ENCODE results near the gene RNF213.
"Not testable (repeated sequence)": the region's sequence is repeated elsewhere in the genome, so short reads cannot be mapped to it uniquely, and the experiment has no call there.

Gene RNF213

DNA sequence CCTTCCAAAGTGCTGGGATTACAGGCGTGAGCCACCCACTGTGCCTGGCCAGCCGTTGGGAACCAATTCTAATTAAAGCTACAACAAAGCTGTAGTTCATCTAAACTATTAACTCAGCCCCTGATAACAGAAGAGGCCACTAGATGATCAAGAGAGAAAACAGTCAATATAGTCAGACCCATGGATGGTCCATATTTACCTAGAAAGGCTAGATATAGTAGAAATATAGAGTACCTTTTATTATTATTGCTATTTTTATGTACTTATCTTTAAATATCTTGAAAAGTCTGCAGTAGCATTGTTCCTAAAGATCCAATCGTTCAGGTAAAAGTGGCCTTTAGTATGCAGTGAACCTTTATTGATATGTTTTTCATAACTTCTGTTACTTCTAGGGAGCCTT lies 43.2 kb downstream of the RNF213 start:
- TF ChIP-seq, protein P1, sequence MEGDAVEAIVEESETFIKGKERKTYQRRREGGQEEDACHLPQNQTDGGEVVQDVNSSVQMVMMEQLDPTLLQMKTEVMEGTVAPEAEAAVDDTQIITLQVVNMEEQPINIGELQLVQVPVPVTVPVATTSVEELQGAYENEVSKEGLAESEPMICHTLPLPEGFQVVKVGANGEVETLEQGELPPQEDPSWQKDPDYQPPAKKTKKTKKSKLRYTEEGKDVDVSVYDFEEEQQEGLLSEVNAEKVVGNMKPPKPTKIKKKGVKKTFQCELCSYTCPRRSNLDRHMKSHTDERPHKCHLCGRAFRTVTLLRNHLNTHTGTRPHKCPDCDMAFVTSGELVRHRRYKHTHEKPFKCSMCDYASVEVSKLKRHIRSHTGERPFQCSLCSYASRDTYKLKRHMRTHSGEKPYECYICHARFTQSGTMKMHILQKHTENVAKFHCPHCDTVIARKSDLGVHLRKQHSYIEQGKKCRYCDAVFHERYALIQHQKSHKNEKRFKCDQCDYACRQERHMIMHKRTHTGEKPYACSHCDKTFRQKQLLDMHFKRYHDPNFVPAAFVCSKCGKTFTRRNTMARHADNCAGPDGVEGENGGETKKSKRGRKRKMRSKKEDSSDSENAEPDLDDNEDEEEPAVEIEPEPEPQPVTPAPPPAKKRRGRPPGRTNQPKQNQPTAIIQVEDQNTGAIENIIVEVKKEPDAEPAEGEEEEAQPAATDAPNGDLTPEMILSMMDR (IDR thresholded peaks at IDR 0.05; ENCODE audit: insufficient read depth, low read depth, low read length, missing control alignments), result no peak
- no peak for DNase-seq (ENCODE audit: low read depth)
- no peak overlapping the region for H3K4me3 ChIP-seq (ENCODE audit: low read depth, low read length)

DNA sequence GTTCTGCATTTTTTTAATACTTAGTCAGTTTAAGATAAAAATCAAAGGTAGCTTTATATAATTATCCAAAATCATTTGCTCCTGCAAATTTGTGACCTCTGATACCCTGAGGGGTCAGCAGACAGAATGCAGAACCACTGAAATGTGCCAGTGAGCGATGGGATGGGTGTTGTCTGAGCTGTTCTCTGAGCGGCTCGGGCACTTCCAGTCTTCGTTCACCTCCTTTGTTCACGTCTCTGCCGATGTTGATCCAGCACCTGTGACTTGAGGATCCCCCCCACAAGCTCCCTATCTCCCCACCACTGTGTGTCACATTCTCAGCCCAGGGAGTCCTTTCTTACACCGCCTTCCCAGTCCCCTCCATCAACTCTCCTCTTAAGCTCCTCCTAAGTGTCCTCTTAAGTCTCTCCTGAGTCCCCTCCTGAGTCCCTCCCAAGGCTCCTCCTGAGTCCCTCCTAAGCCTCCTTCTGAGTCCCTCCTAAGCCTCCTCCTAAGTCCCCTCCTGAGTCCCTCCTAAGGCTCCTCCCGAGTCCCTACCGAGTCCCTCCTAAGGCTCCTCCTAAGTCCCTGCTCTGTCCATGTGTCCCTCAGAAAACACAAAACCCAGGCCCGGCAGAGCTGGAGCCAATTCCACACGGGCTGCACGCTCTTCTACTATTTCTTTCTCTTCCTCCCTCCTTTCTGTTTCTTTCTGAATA lies 47.5 kb downstream of the RNF213 start:
- TF ChIP-seq, protein P1 (IDR thresholded peaks at IDR 0.05; ENCODE audit: insufficient read depth, low read depth, low read length, missing control alignments), result no peak
- no peak for DNase-seq (ENCODE audit: low read depth)
- H3K4me3 ChIP-seq (ENCODE audit: low read depth, low read length), result no peak overlapping the region

DNA sequence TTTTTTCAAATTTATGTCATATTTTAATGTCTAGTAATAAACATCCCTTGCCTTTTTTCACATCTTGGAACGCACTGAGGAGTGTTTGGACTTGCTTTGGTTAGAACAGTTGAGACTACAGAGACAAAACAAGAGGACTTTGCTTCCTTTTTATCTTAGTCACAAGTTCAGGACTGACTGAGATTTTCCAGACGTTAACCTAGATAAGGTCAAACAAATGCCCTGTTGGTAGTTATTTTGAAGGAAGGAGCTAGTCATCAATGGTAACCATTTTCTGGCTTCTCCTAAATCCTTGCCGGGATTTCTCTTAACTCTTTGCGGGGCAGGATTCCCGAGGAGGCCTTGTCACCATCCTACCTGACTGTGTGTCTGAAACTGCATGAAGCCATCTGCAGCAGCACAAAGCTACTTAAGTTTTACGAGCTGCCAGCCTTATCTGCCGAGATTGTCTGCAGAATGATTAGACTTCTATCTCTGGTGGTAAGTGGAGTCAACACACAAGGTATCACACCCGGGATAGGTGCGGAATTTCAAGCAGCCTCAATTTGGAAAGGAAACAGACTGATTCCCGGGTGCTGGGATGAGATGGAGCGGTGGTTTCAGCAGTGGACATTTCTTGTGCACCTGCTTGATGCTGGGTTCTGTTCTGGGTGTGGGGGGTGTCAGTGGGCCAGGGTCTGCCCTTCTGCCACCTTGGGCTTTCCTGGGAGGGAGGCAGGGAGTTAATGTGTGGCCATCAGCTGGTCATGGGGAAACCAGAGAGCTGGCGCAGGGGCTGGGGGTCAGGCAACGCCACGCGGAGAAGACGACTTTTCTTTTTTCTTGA lies 48.3 kb downstream of the RNF213 start:
- TF ChIP-seq, protein P1 (IDR thresholded peaks at IDR 0.05; ENCODE audit: insufficient read depth, low read depth, low read length, missing control alignments), result no peak
- H3K4me3 ChIP-seq (ENCODE audit: low read depth, low read length), result no peak overlapping the region
- DNase-seq (ENCODE audit: low read depth), result no peak

DNA sequence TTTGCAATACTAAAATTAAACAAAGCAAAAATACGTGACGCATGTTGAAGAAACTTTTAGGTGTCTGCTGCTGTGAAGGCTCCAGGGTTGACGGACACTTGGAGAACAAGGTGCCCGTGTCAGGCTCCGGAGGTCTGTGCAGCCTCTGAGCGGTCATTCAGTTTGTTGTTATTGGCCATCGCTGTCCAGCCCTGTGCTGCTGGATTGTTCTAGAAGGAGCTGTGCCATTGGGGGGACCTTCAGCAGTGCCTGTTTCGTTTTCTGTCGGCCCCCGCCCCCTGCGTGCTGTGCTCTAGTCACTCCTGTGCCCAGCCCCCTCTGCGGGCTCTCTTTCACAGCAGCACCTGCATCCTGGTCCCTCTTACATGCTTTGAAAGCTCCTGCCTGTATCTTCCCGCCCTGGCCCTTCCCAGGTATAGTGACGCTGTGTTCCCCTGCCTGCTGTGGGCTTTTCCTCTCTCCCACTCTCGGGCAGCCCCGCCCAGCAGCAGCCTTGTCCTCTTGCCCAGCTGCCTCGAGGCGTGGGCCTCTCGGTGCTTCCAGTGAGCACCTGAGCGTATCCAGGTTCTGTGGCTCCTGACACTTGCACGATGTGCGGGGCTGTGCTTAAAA lies 50.7 kb downstream of the RNF213 start:
- no peak overlapping the region for H3K4me3 ChIP-seq (ENCODE audit: low read depth, low read length)
- TF ChIP-seq, protein P1 (IDR thresholded peaks at IDR 0.05; ENCODE audit: insufficient read depth, low read depth, low read length, missing control alignments), result no peak
- no peak for DNase-seq (ENCODE audit: low read depth)

DNA sequence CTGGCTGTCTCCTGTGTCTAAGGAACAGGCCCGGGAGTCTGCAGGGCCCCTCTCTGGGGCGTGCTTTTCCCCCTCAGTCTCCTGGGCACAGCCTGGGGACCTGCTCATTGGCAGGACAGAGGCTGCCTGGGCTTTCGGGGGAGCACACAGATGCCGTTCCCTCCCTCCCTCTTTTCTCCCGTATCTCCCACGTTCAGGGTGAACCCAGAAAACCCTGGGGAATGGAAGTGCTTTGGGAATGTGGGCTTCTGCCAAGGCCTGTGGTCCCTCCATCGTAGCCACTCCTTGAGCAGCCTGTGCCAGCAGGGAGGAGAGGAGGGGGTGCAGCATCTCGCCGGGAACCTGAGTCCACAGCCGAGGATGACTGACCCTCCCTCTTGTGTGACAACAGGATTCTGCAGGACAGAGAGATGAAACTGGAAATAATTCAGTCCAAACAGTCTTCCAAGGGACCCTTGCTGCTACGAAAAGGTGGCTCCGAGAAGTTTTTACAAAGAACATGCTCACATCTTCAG lies 52.0 kb downstream of the RNF213 start:
- H3K4me3 ChIP-seq (ENCODE audit: low read depth, low read length), result no peak overlapping the region
- TF ChIP-seq, protein P1 (IDR thresholded peaks at IDR 0.05; ENCODE audit: insufficient read depth, low read depth, low read length, missing control alignments), result no peak
- DNase-seq (ENCODE audit: low read depth), result no peak

DNA sequence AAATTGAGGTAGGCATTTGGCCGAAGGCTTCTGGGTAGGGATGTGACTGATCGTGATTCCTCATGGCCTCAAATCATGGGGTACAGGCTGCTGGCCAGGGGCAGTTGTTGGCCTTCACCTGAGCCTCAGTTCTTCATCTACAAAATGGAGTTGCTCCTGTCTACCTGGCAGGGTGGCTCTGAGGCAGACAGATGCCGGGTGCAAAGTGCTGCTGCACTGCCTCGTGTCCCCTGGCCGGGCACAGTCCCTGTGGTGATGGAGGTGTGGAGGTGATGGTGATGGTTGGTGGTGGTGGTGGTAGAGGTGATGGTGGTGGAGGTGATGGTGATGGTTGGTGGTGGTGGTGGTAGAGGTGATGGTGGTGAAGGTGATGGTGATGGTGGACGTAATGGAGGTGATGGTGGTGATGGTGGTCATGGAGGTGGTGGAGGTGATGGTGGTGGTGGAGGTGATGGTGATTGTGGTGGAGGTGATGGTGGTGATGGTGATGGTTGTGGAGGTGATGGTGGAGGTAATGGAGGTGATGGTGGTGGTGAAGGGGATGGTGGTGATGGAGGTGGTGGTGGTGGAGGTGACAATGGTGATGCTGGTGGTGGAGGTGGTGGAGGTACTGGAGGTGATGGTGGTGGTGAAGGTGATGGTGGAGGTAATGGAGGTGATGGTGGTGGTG lies 52.6 kb downstream of the RNF213 start:
- no peak overlapping the region for H3K4me3 ChIP-seq (ENCODE audit: low read depth, low read length)
- DNase-seq (ENCODE audit: low read depth), result no peak
- TF ChIP-seq, protein P1 (IDR thresholded peaks at IDR 0.05; ENCODE audit: insufficient read depth, low read depth, low read length, missing control alignments), result no peak

DNA sequence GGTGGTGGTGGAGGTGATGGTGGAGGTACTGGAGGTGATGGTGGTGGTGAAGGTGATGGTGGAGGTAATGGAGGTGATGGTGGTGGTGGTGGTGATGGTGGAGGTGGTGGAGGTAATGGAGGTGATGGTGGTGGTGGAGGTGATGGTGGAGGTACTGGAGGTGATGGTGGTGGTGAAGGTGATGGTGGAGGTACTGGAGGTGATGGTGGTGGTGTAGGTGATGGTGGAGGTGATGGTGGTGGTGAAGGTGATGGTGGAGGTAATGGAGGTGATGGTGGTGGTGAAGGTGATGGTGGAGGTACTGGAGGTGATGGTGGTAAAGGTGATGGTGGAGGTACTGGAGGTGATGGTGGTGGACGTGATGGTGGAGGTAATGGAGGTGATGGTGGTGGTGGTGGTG lies 53.3 kb downstream of the RNF213 start:
- H3K4me3 ChIP-seq (ENCODE audit: low read depth, low read length), result not testable (repeated sequence)

More for the DNA sequence above, 53.3 kb downstream of the RNF213 start:
- not testable (repeated sequence) for DNase-seq (ENCODE audit: low read depth)

All from GM12865 (cell line).